ENCODE measurements around the gene FTCD. TPM values are rescaled to one million over a fixed set of nuclear protein-coding genes. Genes with fewer than 3 reads are reported as not detected.
"Not testable (repeated sequence)": the region's sequence is repeated elsewhere in the genome, so short reads cannot be mapped to it uniquely, and the experiment has no call there.

Gene FTCD
- total RNA-seq, 2 experiments from 2014 or later = 0.37 to 0.50 TPM

- Mint-ChIP-seq H3K4me1 (ENCODE audit: low read depth) (peaks cover 20% of the 10 kb centered on the region), H3K9me3 (ENCODE audit: insufficient read depth) (no peaks in the 10 kb centered on the region), H3K36me3 (ENCODE audit: low read depth) (no peaks in the 10 kb centered on the region), H3K27ac (peak within 1 kb of the TSS; percentile 96), H3K4me3 (peak within 1 kb of the TSS; percentile 84), H3K27me3 (ENCODE audit: low read depth) (no peaks in the 10 kb centered on the region)
- ChIA-PET CTCF (no interaction called here), POLR2A (interaction anchor here (0.7 kb wide), 1 partner anchor 50 kb away, joined by 5 read pairs; no protein-coding TSS in a partner anchor)
- DNase-seq = peak; percentile 65
- peak; percentile 77 for ATAC-seq
Measured at GRCh38 chr21:46183910-46184624, 28.7 kb upstream of the FTCD start, which contains the start of gene SPATC1L. Gene SPATC1L (minus strand): TSS chr21:46184459. CDS start chr21:46182816, 1,643 bp downstream.

GRCh38 chr21:46183337-46183909 is 28.0 kb upstream of the FTCD start:
- CTCF ChIA-PET = not testable (repeated sequence)

GRCh38 chr21:46182548-46183336 is 27.4 kb upstream of the FTCD start:
- Mint-ChIP-seq H3K4me1 (ENCODE audit: low read depth) (peaks cover 20% of the 10 kb centered on the region), H3K27ac (peak overlapping the region; percentile 71), H3K36me3 (ENCODE audit: low read depth) (no peaks in the 10 kb centered on the region), H3K27me3 (ENCODE audit: low read depth) (no peaks in the 10 kb centered on the region), H3K4me3 (peak overlapping the region; percentile 58), H3K9me3 (ENCODE audit: insufficient read depth) (peaks cover under 1% of the 10 kb centered on the region)
- DNase-seq (no peak), ATAC-seq (no peak)
- CTCF ChIA-PET = no interaction called here
- POLR2A ChIA-PET = no interaction called here

More at GRCh38 chr21:46183337-46183909, 28.0 kb upstream of the FTCD start:
- not testable (repeated sequence) for H3K27me3 Mint-ChIP-seq (ENCODE audit: low read depth); H3K9me3 Mint-ChIP-seq (ENCODE audit: insufficient read depth); DNase-seq; H3K36me3 Mint-ChIP-seq (ENCODE audit: low read depth); ATAC-seq
- Mint-ChIP-seq H3K4me3 (peak overlapping the region; percentile 58), H3K27ac (peak overlapping the region; percentile 87), H3K4me1 (ENCODE audit: low read depth) (peaks cover 20% of the 10 kb centered on the region)
- POLR2A ChIA-PET = interaction anchor here (0.7 kb wide), 1 partner anchor 51 kb away, joined by 5 read pairs; no protein-coding TSS in a partner anchor

GRCh38 chr21:46181953-46182547 is 26.7 kb upstream of the FTCD start:
- ChIA-PET POLR2A (no interaction called here), CTCF (no interaction called here)
- Mint-ChIP-seq H3K36me3 (ENCODE audit: low read depth) (no peaks in the 10 kb centered on the region), H3K4me3 (no peak overlapping the region), H3K4me1 (ENCODE audit: low read depth) (peaks cover 20% of the 10 kb centered on the region), H3K27me3 (ENCODE audit: low read depth) (no peaks in the 10 kb centered on the region), H3K27ac (no peak overlapping the region), H3K9me3 (ENCODE audit: insufficient read depth) (peaks cover 3% of the 10 kb centered on the region)
- ATAC-seq = no peak
- DNase-seq = no peak

GRCh38 chr21:46181436-46181835 is 26.1 kb upstream of the FTCD start:
- Mint-ChIP-seq H3K9me3 (ENCODE audit: insufficient read depth) (peaks cover 3% of the 10 kb centered on the region), H3K4me3 (no peak overlapping the region), H3K36me3 (ENCODE audit: low read depth) (no peaks in the 10 kb centered on the region), H3K27ac (no peak overlapping the region), H3K27me3 (ENCODE audit: low read depth) (no peaks in the 10 kb centered on the region), H3K4me1 (ENCODE audit: low read depth) (peaks cover 20% of the 10 kb centered on the region)
- ChIA-PET POLR2A (no interaction called here), CTCF (no interaction called here)
- ATAC-seq = no peak
- no peak for DNase-seq

GRCh38 chr21:46180778-46181391 is 25.5 kb upstream of the FTCD start:
- Mint-ChIP-seq H3K4me1 (ENCODE audit: low read depth) (peaks cover 17% of the 10 kb centered on the region), H3K4me3 (no peak overlapping the region), H3K36me3 (ENCODE audit: low read depth) (no peaks in the 10 kb centered on the region), H3K27ac (no peak overlapping the region), H3K9me3 (ENCODE audit: insufficient read depth) (peaks cover 3% of the 10 kb centered on the region), H3K27me3 (ENCODE audit: low read depth) (peaks cover 4% of the 10 kb centered on the region)
- POLR2A ChIA-PET = no interaction called here
- CTCF ChIA-PET = no interaction called here
- no peak for ATAC-seq
- DNase-seq = no peak

GRCh38 chr21:46180079-46180722 is 24.8 kb upstream of the FTCD start:
- Mint-ChIP-seq H3K27me3 (ENCODE audit: low read depth) (peaks cover 10% of the 10 kb centered on the region), H3K27ac (no peak overlapping the region), H3K36me3 (ENCODE audit: low read depth) (no peaks in the 10 kb centered on the region), H3K9me3 (ENCODE audit: insufficient read depth) (peaks cover 3% of the 10 kb centered on the region), H3K4me3 (no peak overlapping the region), H3K4me1 (ENCODE audit: low read depth) (peaks cover 11% of the 10 kb centered on the region)
- ChIA-PET POLR2A (no interaction called here), CTCF (no interaction called here)
- DNase-seq (no peak), ATAC-seq (no peak)

- CTCF ChIA-PET = no interaction called here
- ATAC-seq = no peak
- no peak for DNase-seq
- no peak overlapping the region for H3K4me3 Mint-ChIP-seq
- H3K4me1 Mint-ChIP-seq (ENCODE audit: low read depth) = peaks cover 7% of the 10 kb centered on the region
- peaks cover 14% of the 10 kb centered on the region for H3K27me3 Mint-ChIP-seq (ENCODE audit: low read depth)
- POLR2A ChIA-PET = no interaction called here
- H3K9me3 Mint-ChIP-seq (ENCODE audit: insufficient read depth) = peaks cover 3% of the 10 kb centered on the region
- H3K27ac Mint-ChIP-seq = no peak overlapping the region
- H3K36me3 Mint-ChIP-seq (ENCODE audit: low read depth) = no peaks in the 10 kb centered on the region
Measured at GRCh38 chr21:46179708-46180078, 24.3 kb upstream of the FTCD start.

GRCh38 chr21:46178961-46179360 is 23.6 kb upstream of the FTCD start:
- no peak overlapping the region for H3K27ac Mint-ChIP-seq
- ChIA-PET CTCF (no interaction called here), POLR2A (no interaction called here)
- peaks cover 19% of the 10 kb centered on the region for H3K27me3 Mint-ChIP-seq (ENCODE audit: low read depth)
- no peaks in the 10 kb centered on the region for H3K36me3 Mint-ChIP-seq (ENCODE audit: low read depth)
- no peak for DNase-seq
- H3K4me1 Mint-ChIP-seq (ENCODE audit: low read depth) = peaks cover 3% of the 10 kb centered on the region
- no peak for ATAC-seq
- peaks cover 3% of the 10 kb centered on the region for H3K9me3 Mint-ChIP-seq (ENCODE audit: insufficient read depth)
- H3K4me3 Mint-ChIP-seq = no peak overlapping the region

- H3K9me3 Mint-ChIP-seq (ENCODE audit: insufficient read depth); DNase-seq; ATAC-seq; H3K4me3 Mint-ChIP-seq; H3K36me3 Mint-ChIP-seq (ENCODE audit: low read depth); H3K27ac Mint-ChIP-seq; H3K4me1 Mint-ChIP-seq (ENCODE audit: low read depth): not testable (repeated sequence)
- ChIA-PET POLR2A (interaction anchor here (0.6 kb wide), 1 partner anchor 225 kb away, joined by 3 read pairs; no protein-coding TSS in a partner anchor), CTCF (interaction anchor here (1.8 to 2.3 kb wide), 2 partner anchors 23 to 33 kb away, joined by 4 to 8 read pairs; no protein-coding TSS in a partner anchor)
- H3K27me3 Mint-ChIP-seq (ENCODE audit: low read depth) = peaks cover 19% of the 10 kb centered on the region
Measured at GRCh38 chr21:46176443-46177129, 21.2 kb upstream of the FTCD start.

- CTCF ChIA-PET = interaction anchor here (0.8 kb wide), 1 partner anchor 17 kb away, joined by 3 read pairs; no protein-coding TSS in a partner anchor
- no peak for ATAC-seq
- DNase-seq = no peak
- POLR2A ChIA-PET = no interaction called here
- Mint-ChIP-seq H3K27me3 (ENCODE audit: low read depth) (peaks cover 19% of the 10 kb centered on the region), H3K27ac (no peak overlapping the region), H3K4me3 (no peak overlapping the region), H3K4me1 (ENCODE audit: low read depth) (peaks cover 13% of the 10 kb centered on the region), H3K9me3 (ENCODE audit: insufficient read depth) (peaks cover 3% of the 10 kb centered on the region), H3K36me3 (ENCODE audit: low read depth) (no peaks in the 10 kb centered on the region)
Measured at GRCh38 chr21:46173573-46173972, 18.2 kb upstream of the FTCD start.

All from activated CD8-positive, alpha-beta T cell treated with anti-CD3 and anti-CD28 coated beads, Interleukin-2, amount 10 ng/mL, durations not matched to agents 7 days and 5 days (primary cell).